GM21723 (cell line): ENCODE measurements around the gene CACYBP.
A peak's percentile ranks its signal among the peaks of the same experiment; 100 is the strongest.
"Not testable (repeated sequence)": the region's sequence is repeated elsewhere in the genome, so short reads cannot be mapped to it uniquely, and the experiment has no call there.

Source experiments
- ATAC-seq: cut with Tn5 transposase; IDR thresholded peaks from one replicate; pipeline ENCODE4 v1.9.1; 2021; ENCODE audit warnings: mild to moderate bottlenecking, moderate library complexity; ENCODE audit not compliant: unreplicated experiment

Gene CACYBP

DNA sequence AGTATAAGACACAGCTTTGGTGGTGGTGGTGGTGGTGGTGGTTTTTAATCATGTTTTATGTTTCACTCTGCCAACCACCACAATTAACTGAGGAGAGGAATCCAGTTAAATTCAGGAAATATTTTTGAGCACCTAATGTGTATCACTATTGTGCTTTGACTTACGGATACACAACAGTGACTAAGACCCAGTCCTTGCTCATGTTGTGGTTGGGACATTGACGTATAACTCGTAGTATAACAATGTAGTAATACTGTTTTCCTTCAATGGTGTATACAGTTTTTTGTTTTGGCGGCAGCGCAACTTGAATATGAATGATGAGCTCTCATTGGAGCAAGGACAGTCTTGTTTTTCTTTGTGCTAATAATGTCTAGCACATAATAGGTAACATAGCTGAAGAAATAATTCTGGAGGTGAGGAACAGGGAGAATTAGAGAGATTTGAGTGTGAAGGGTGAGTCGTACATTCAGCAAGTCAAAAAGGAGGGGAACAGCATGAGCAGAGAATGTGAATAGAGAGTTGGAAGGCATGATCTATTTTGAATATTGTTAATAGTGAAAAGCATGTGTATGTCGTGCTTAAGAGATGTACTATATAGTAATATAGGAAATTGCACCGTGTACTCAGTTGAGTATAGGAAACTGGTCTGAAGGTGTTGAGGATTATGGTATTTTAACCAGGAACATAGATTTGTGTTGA lies 5.5 kb downstream of the CACYBP start:
- ATAC-seq = no peak

DNA sequence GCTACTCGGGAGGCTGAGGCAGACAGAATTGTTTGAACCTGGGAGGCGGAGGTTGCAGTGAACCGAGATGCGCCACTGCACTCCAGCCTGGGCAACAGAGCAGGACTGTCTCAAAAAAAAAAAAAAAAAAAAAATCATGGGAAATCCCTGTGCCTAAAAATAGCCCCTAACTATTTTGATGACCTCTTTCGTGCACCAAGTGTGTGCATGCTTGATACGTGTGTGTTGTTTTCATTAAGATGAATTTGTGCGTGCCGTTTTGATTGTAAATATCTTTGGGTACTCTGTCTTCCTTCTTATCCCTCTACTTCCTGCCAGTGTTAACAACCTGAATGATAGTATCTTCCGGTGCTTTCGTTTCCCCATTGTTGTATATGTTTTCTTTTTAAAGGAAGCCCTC lies 9.8 kb downstream of the CACYBP start:
- ATAC-seq = no peak

- no peak for ATAC-seq
Measured at GRCh38 chr1:175013445-175013844, 13.7 kb downstream of the CACYBP start.

DNA sequence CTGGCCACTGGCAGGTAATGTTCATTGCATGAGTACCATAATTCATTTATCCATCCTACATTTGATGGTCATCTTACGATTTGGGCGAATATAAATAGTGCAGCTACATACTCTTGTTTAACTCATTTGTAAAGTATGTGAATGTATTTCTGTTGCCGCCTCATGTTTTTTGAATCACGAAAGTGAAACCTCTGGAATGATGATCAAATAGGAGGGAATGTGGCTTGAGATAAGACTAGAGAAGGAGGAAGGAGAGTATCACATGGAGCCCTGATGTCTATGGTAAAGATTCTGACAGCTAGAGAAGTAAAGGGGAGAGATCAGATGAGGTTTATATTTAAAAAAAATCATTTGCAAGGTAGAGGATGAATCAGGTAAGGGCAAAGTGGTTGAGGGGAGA lies 15.5 kb downstream of the CACYBP start:
- no peak for ATAC-seq

- ATAC-seq = no peak
Measured at GRCh38 chr1:175019524-175019923, 19.8 kb downstream of the CACYBP start.

- peak; percentile 93 for ATAC-seq
Measured at GRCh38 chr1:175023043-175023921, 23.5 kb downstream of the CACYBP start, which contains the start of gene MRPS14. Gene MRPS14 (minus strand): TSS chr1:175023425. CDS start chr1:175023408, 17 bp downstream.

DNA sequence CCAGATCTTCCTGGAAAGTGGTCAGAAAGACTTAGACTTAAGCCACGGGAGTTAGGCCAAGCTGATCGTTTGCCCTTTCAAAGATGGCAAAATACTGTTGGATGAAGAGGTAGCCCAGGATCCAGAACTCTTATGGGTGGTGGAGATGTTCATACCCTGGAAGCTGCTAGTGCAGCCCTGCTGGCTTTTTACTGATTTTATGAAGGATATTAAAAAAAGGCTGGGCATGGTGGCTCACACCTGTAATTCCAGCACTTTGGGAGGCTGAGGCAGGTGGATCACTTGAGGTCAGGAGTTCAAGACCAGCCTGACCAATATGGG lies 24.1 kb downstream of the CACYBP start:
- ATAC-seq = not testable (repeated sequence)

DNA sequence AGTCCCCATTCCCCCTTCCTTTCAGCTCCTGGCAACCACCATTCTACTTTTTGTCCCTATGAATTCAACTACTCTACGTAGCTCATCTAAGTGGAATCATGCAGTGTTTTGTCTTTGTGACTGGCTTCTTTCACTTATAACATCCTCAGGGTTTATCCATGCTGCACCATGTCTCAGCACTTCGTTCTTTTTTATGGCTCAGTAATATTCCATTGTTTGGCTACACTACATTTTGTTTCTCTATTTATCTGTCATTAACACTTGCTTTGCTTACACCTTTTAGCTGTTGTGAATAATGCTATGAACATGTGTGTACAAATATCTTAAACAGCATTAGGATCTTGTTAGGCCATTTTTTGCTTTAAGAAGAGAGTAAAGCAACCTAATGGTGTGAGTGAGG lies 25.0 kb downstream of the CACYBP start:
- ATAC-seq = no peak

DNA sequence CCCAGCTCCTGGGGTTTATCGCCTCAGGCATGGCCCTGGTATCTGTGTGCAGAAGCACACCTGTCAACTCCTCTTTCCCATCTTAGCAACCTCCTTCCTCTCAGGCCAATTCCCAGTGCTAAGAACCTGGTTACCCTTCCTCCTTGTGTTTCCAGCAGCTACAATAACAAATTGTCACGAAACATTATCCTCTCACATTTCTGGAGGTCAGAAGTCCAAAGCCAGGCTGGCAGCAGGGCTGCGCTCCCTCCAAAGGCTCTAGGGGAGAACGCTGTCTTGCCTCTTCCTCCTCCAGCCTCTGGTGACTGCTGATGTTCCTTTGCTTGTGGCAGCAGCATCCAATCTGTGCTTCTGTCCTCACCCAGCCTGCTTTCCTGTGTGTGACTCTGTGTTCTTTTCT lies 34.2 kb downstream of the CACYBP start:
- no peak for ATAC-seq

- no peak for ATAC-seq
Measured at GRCh38 chr1:175034775-175035174, 35.0 kb downstream of the CACYBP start.

- no peak for ATAC-seq
Measured at GRCh38 chr1:175035865-175036264, 36.1 kb downstream of the CACYBP start.

- no peak for ATAC-seq
Measured at GRCh38 chr1:175036476-175036875, 36.7 kb downstream of the CACYBP start.

GRCh38 chr1:175037416-175037815 lies 37.7 kb downstream of the CACYBP start:
- ATAC-seq = no peak

- no peak for ATAC-seq
Measured at GRCh38 chr1:175040324-175040879, 40.7 kb downstream of the CACYBP start.

DNA sequence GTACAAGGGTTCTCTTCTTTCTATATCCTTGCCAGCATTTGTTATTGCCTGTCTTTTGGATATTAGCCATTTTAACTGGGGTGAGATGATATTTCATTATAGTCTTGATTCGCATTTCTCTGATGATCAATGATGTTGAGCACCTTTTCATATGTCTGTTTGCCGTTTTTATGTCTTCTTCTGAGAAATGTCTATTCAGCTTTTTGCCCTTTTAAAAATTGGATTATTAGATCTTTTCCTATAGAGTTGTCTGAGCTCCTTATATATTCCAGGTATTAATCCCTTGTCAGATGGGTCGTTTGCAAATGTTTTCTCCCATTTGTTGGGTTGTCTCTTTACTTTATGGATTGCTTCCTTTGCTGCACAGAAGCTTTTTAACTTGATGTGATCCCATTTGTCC lies 42.9 kb downstream of the CACYBP start:
- no peak for ATAC-seq

DNA sequence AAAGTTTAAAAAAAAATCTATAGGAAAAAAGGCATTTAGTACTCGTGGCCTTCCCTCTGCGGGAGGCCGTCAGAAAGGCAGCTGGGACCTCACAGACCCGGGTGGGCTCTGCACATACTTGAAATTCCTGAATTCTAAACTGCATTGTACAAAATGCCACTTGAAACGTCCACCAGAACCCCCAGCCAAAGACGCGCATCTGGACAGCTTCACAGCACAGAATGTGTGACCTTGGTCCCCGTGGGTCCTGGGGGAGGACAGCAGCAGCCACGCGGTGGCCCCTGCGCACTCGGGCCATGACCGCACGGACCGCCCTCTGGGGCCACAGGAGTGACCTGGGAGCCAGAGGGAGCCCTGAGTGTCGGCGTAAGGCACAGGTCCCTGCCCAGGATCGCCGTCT lies 44.1 kb downstream of the CACYBP start:
- ATAC-seq = no peak

- not testable (repeated sequence) for ATAC-seq
Measured at GRCh38 chr1:175044591-175044990, 44.8 kb downstream of the CACYBP start.

GRCh38 chr1:175045097-175045496 lies 45.4 kb downstream of the CACYBP start:
- ATAC-seq = no peak

DNA sequence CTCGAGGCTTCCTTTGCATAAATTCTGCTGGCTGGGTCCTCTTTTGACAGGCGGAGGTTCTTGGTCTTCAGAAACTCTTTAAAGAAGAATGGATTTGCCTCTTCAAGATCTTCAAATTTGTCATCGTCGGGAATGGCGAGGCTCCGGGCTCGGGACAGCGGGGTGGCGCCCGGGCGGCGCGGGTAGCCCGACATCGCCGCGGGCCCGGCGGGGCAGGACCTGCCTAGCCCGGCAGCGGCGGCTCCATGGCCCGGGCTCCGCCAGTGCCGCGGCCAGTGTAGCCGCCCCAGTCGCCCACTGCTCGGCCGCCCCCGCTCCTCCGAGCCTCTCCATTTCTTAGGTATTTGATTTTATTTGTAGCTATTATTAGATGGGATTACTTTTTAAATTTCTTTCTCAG lies 45.8 kb downstream of the CACYBP start:
- no peak for ATAC-seq

DNA sequence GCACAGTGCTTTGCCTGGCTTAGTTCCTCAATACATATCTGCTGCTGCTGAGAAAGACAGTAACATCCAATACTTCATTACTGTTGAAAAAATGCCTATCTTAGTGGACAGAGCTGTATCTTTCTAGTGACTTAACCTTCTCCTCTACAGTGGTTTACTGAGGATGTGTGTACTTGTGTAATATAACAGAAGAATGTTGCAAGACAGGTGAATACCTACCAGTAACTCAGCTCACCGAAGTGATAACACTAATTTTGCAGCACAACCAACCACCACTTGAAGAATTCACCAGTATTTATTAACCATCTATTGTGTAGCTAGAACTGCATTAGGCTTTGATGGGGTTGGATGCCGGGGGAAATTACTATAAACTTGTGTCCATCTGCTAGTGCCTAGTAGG lies 51.2 kb downstream of the CACYBP start:
- ATAC-seq = no peak

- no peak for ATAC-seq
Measured at GRCh38 chr1:175054736-175055135, 55.0 kb downstream of the CACYBP start.
